Tibial nerve (tissue), 4 donors: ENCODE data around the gene USP3.

Experiments used
- CTCF ChIP-seq, 5 experiments: fragments of 200-600 bp in 3 of 5; fragments of 450-650 bp in 2 of 5; sonication (generic) in 3 of 5; IDR thresholded peaks; one replicate each; pipeline ENCODE4 v1.5.1; 2016 to 2019; ENCODE audit warnings: antibody characterized with exemption in 5 of 5, mild to moderate bottlenecking in 3 of 5, moderate library complexity in 2 of 5
- EP300 ChIP-seq, 2 donors: sonication (generic); formaldehyde crosslinking; IDR thresholded peaks; one replicate each; pipeline ENCODE4 v1.6.1; 2017; ENCODE audit warnings: antibody characterized with exemption in 2 of 2, mild to moderate bottlenecking in 1 of 2
- POLR2A ChIP-seq, 2 donors: fragments of 450-650 bp; IDR thresholded peaks; one replicate each; pipeline ENCODE4 v1.6.1; 2017; ENCODE audit warnings: antibody characterized with exemption in 2 of 2, mild to moderate bottlenecking in 2 of 2, moderate library complexity in 2 of 2

DNA sequence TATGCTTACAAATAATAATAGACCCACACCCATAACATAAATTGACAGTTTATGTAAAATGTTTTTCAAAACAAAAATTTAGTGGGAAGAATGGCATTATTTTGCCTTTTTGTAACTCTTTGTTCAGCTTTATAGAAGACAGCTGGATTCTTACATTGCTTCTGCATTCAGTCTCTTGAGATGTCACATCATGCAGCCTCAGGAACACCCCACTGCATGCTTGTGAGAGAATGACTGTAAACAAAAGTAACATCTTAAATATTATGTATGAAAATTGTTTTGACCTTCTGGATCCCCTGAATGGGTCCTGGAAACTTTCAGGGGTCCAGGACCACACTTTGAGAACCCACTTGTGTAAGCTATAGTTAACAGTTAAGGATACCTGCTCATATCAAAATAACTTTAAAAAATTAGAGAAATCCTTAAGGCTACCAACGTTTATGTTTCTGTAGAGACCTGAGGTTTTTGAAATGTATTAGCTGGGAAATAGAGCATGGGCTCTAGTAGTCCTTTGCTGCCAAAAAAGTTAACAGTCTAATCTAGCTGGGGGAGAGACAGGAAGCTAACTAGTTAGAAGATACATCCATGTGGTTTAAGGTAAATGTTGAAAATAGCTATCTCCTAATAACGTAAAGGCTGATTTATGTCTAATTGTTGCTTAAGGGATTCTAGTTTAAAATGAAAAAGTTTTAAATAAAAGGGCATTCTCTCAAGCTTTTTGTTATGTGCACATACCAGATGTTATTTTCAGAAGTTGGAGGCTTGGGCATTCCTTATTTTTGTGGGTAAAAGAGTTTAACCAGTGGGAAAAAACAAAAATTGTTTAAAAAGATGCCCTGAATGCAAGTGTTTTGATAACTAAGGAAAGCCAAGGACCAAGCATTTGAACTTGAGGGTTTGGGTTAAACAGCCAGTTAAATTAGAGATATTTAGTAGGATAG, 3.8 kb downstream of the USP3 start:
- TF ChIP-seq POLR2A (IDR thresholded peaks at IDR 0.05): no peak
- no peak for TF ChIP-seq CTCF (IDR thresholded peaks at IDR 0.05)
- no peak for TF ChIP-seq EP300 (IDR thresholded peaks at IDR 0.05)
